ES-I3 (cell line): ENCODE results near the gene SYNJ2.

Source experiments
- H3K36me3 ChIP-seq: 2 replicates; pipeline ENCODE4 v1.6.1; 2013; ENCODE audit warnings: mild to moderate bottlenecking, low read length, control low read depth, moderate library complexity; ENCODE audit not compliant: insufficient read depth
- H3K4me1 ChIP-seq: 2 replicates; pipeline ENCODE4 v1.6.1; 2013; ENCODE audit warnings: mild to moderate bottlenecking, control low read depth, low read length; ENCODE audit not compliant: insufficient read depth
- H3K9ac ChIP-seq: 2 replicates; pipeline ENCODE4 v1.6.1; 2013; ENCODE audit warnings: low read depth, mild to moderate bottlenecking, low read length, moderate library complexity
- H3K9me3 ChIP-seq: 2 replicates; pipeline ENCODE4 v1.6.1; 2013; ENCODE audit warnings: mild to moderate bottlenecking, low read length, moderate library complexity; ENCODE audit not compliant: control insufficient read depth, insufficient read depth

The SYNJ2 gene

DNA sequence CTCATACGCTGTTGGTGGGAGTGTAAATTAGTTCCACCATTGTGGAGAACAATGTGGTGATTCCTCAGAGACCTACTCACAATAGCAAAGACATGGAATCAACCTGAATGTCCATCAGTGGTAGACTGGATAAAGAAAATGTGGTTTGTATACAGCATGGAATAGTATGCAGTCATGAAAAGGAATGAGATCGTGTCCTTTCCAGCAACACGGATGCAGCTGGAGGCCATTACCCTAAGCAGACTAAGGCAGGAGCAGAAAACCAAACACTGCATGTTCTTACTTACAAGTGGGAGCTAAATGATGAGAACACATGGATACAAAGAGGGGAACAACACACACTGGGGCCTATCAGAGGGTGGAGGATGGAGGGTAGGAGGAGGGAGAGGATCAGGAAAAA is 54.6 kb downstream of the SYNJ2 start:
- peaks cover 28% of the 10 kb centered on the region for H3K4me1 ChIP-seq
- no peak overlapping the region for H3K9ac ChIP-seq
- no peaks in the 10 kb centered on the region for H3K36me3 ChIP-seq
- H3K9me3 ChIP-seq = no peaks in the 10 kb centered on the region

DNA sequence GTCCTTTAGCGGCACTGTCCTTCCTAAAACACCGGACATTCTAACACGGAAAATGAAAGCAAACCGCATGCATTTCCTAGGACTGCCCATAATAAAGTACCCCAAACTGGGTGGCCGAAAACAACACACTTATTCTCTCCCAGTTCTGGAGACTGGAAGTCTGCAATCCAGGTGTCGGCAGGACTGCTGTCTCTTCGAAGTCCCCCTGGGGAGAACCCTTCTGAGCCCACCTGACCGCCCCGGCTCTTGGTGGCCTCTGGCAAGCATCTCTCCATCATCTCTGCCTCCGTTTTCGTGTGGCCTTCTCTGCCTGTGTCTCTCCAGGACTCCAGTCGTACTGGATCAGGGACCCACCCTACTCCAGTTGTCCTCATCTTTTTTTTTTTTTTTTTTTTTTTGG is 55.4 kb downstream of the SYNJ2 start:
- Histone ChIP-seq H3K4me1 (peaks cover 23% of the 10 kb centered on the region), H3K36me3 (no peaks in the 10 kb centered on the region), H3K9me3 (no peaks in the 10 kb centered on the region), H3K9ac (no peak overlapping the region)

DNA sequence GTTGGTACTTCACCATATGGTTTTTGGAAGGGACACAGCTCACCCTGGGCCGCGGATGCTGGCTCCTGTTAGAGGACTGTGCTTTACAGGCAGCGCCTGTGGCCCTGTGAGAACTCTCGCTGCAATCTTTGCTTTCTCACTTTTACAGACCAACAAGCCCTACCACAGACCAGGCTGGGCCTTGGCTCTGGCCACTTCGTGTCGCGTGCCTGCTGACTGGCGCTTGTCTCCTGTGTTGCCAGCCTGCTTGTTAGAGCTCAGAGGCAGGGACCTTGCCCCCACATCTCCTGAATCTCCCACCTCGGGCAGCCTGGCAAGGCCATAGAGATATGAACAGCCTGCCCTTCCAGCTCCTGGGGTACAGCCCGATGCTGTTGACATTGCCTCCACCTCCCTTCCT is 56.1 kb downstream of the SYNJ2 start:
- Histone ChIP-seq H3K4me1 (peaks cover 26% of the 10 kb centered on the region), H3K9me3 (no peaks in the 10 kb centered on the region), H3K36me3 (no peaks in the 10 kb centered on the region), H3K9ac (no peak overlapping the region)

DNA sequence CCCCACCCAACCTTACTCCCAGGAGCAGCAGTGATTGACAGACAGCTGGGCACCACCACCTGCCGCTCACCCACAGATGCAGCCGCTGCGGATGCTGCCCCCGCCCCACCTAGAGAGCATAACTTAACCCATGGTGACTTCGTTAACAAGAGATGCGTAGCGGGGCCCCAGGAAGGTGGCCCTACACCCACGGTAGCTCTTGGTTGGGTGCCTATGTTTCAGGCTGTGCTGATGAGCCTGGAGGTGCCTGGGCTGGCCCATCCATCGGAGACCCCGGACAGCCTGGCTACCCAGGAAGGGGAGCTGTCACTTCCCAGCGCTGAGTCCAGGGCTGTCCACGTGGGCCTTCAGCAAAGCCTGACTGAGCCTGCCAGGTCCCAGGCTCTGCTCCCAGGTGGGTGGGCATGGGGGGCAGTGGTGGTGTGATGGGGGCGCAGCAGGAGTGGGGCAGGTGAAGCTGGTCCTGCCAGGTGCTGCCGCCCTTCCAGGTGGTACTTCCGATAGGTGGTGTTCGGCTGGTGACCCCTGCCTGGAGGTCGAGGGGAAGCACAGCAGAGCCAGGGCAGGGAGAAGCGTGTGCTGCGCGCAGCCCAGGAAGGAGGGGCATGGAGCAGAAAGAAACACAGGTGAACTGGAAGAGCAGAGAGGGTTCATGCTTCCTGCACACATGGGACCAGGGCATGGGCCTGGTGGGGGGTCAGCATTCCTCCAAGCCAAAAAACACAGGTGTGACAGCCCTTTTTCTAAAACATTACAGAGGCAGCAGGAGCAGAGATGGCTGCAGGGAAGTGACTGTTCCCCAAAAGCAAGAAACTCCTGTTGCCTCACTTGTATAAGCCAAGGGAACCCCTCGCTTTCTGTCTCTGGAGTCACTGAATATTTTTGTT is 56.9 kb downstream of the SYNJ2 start:
- no peak overlapping the region for H3K9ac ChIP-seq
- no peaks in the 10 kb centered on the region for H3K36me3 ChIP-seq
- peaks cover 26% of the 10 kb centered on the region for H3K4me1 ChIP-seq
- H3K9me3 ChIP-seq = no peaks in the 10 kb centered on the region

DNA sequence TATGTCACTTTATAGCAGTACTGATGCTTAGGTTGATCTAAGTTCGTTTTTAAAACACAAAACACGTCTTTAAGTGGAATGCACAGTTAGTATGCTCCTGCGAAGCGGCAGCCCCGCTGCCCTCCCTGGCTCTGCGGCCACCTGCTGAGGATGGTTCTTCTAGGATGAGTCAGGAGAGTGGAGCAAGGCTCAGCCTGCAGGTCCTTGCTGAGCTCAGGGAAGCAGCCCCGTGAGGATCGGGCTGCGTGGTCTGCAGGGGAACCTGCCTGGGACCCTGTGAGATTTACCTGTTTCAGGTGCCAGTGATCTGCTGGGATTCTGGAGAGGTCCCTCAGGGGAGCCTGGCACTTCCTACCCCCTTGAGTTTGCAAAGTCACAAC is 57.5 kb downstream of the SYNJ2 start:
- Histone ChIP-seq H3K36me3 (no peaks in the 10 kb centered on the region), H3K9me3 (no peaks in the 10 kb centered on the region), H3K4me1 (peaks cover 26% of the 10 kb centered on the region), H3K9ac (no peak overlapping the region)

DNA sequence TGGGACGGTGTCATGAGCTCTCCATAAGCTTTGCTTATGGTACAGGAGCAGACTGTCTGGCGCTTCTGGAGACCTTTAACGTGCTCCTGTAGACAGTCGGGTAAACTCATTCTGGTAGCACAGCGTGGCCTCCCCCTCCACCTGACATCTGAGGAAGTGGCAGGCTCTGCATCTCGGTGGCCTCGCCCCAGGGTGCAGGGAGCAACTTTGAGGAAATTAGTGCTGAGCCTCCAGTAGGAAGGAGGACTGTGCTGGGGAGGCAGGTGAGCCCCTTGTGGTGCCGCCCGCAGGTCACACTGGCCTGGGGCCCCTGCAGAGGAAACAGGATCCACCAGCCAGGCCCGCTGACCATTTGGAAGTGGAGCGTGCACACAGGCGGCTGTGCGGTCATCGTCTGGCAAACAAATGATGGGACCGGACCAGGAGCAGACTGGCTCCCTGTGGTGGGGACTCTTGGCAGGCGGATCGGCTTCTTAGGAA is 57.9 kb downstream of the SYNJ2 start:
- Histone ChIP-seq H3K36me3 (no peaks in the 10 kb centered on the region), H3K9ac (no peak overlapping the region; the same call in 1 of the 2 replicates), H3K9me3 (no peaks in the 10 kb centered on the region), H3K4me1 (peaks cover 26% of the 10 kb centered on the region)

DNA sequence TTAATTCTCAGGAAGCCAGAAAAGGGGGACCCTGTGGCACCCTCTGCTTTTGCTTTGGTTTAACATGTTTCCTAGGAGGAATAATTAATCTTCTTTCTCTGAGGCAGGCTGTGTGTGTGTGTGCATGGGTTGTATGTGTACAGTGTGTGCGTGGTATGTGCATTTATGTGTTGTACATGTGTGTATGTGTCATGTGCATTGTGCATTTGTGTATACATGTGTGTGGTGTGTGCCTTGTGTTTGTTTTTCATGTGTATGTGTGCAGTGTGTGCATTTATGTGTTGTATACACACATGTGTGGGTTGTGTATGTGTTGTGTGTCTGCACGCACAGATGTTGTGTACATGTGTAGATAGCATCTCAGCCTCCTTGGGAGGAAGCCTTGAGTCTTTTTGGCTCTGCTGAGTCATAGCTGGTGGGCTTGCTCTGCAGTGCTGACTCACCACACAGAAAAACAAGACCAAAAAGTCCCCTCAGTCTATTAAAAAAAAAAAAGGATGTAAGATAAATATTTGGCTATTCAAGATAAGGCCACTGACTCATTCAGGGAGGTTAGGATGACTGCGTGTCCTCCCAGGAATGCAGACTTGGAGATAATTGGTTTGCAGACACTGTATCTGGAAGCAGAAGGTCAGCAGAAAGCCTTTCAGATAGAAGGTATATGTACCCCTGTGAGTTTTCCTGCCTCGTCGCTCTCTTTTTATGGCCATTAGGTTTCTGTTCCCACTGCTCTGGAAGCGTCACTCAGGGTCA is 58.6 kb downstream of the SYNJ2 start:
- H3K4me1 ChIP-seq = peaks cover 26% of the 10 kb centered on the region
- H3K9me3 ChIP-seq = no peaks in the 10 kb centered on the region
- H3K9ac ChIP-seq = no peak overlapping the region
- H3K36me3 ChIP-seq = no peaks in the 10 kb centered on the region

DNA sequence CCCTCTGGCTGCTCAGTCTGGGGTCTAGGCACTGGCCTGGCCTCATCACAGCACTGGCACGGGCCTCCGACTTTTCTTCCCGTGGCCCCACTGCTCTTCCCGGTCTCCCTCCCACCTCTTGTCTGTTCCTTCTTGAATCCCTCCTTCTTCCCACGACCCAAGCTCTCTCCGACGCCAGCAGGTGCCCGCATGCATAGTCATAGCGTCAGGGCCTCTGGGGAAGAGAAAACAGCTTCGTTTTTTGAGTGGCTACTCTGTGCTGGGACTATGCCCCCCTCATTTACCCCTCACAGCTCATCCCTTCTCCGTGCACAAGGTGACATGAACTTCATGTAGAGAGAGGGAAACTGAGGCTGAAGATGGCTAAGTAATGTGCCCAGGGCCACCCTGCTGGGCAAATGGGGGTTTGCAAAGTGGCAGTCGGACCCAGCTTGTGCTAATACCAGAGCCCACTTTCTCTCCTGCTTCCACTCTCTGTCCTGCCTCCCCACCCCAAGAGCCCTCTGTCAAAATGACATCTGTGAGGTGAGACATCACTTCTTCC is 59.2 kb downstream of the SYNJ2 start:
- no peak overlapping the region for H3K9ac ChIP-seq
- peaks cover 26% of the 10 kb centered on the region for H3K4me1 ChIP-seq
- no peaks in the 10 kb centered on the region for H3K36me3 ChIP-seq

DNA sequence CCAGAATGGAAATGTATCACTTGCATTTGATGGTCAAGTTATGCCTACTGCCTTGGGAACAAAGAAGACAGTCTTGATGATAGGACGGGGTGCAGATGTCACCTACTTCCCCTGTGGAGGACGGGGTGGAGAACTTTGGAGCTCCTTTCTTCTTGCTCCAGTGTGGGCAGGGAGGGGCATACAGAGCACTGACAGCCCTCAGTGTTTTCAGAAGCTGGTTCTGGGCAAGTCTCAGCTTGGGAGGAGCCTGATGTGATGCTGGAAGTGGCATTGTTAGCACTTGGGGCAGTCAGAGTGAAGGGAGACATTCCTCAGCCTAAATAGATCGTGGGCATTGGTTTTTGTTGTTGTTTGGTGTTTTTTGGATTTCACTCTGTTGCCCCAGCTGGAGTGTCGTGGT is 59.7 kb downstream of the SYNJ2 start:
- no peaks in the 10 kb centered on the region for H3K36me3 ChIP-seq
- H3K9me3 ChIP-seq = no peaks in the 10 kb centered on the region
- H3K4me1 ChIP-seq = peaks cover 26% of the 10 kb centered on the region
- H3K9ac ChIP-seq = no peak overlapping the region

More for the DNA sequence above, 59.2 kb downstream of the SYNJ2 start:
- no peaks in the 10 kb centered on the region for H3K9me3 ChIP-seq

DNA sequence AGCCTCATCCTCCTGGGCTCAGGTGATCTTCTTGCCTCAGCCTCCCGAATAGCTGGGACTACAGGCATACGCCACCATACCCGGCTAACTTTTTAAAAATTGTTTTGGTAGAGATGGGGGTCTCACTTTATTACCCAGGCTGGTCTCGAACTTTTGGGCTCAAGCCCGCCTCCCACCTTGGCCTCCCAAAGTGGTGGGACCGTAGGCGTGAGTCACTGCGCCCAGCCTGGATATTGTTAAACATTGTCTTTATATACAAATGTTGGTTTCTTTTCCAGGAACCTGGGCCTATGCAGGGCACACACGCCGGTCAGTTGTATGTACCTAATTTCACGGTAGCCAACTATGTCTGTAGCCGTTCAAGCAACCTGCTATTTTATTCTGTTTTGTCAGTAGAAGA is 60.1 kb downstream of the SYNJ2 start:
- Histone ChIP-seq H3K36me3 (no peaks in the 10 kb centered on the region), H3K9ac (no peak overlapping the region), H3K9me3 (no peaks in the 10 kb centered on the region), H3K4me1 (peaks cover 26% of the 10 kb centered on the region)

DNA sequence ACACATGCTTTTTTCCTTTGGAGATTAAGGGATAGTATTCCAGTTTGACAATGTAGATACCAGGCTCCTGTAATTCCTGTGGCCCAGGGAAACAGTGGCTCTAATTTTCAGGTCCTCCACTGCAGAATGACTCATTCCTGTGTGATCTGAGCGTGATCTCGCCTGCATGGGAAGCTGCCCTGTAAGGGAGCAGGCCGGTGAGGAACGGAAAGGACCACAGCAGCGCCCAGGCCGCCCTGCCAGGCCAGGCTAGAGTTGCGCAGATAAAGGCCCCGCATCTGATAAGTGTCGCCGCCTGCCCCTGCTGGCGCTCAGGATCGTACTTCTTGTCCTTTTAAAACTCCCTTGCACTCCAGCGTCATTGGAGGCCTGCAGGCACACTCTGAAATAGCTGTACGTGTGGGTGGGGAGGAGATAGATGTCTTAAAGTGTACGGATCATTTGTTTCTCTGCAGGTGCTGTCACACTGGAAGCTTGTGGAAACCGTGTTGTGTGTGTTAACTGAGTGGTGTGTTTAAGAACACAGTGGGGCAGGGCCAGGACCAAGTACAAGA is 60.7 kb downstream of the SYNJ2 start:
- Histone ChIP-seq H3K36me3 (no peaks in the 10 kb centered on the region), H3K9me3 (no peaks in the 10 kb centered on the region), H3K9ac (no peak overlapping the region), H3K4me1 (peaks cover 26% of the 10 kb centered on the region)

DNA sequence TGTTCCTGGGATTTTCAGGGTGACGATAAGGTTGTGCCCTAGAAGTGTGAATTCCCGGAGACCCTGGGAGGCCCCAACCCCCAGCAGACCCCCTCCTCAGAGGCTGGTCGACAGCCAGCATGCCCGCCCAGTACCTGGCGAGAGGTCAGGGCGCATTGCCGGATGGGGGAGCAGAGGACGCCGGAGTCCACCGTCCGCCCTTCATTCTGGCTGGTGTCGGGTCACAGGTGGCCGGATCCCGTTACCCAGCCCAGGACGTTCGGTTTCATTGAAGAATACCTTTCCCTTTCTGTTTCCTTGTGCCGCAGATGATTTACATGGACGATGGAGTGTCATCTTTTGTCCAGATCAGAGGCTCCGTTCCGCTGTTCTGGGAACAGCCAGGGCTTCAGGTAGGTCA is 61.3 kb downstream of the SYNJ2 start:
- Histone ChIP-seq H3K9ac (no peak overlapping the region), H3K4me1 (peaks cover 26% of the 10 kb centered on the region)

DNA sequence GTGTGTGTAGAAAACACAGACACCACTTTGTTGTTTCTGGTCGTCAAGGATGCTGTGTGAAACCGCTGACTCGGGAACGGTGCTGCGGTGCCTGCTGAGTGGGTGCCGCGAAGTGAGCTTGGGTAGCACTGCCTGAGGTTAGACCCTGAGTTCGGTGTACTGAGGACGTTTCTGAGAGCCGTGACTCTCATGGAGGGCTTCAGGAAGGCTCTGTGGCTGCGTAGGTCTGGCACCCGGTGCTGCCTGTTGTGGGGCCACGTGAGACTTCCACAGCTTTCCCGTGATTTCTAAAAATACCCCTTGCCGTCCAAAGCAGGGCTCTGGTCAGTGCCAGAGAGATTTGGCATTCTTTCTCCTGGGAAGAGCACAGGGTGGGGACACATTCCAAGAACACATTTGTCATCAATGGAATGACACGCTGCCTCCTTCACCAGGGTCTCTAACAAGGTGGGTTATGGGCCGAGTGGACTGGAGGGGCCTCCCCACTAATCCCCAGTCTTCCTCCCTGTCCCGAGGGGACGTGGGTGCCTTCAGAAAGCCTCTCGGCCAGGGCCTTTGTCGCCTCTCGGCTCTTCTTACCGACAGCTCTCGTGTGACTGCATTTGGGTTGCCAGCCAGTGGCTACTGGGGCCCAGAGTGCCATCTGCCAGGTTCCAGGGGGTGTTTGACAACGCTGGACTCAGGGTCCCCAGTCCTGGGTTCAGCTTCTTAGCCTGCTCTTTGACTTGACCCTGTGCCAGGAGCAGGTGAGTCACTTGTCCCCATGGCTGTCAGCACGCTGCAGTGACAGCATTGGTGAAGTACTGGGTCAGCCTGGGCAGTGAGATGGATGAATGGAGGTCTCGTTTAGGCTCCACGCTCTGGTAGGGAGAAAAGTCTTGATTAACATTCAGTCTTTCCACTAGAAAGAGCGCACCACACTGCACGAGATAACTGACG is 62.2 kb downstream of the SYNJ2 start:
- peaks cover 21% of the 10 kb centered on the region for H3K4me1 ChIP-seq
- no peaks in the 10 kb centered on the region for H3K9me3 ChIP-seq
- H3K9ac ChIP-seq = no peak overlapping the region
- no peaks in the 10 kb centered on the region for H3K36me3 ChIP-seq

More for the DNA sequence above, 61.3 kb downstream of the SYNJ2 start:
- Histone ChIP-seq H3K36me3 (no peaks in the 10 kb centered on the region), H3K9me3 (no peaks in the 10 kb centered on the region)

DNA sequence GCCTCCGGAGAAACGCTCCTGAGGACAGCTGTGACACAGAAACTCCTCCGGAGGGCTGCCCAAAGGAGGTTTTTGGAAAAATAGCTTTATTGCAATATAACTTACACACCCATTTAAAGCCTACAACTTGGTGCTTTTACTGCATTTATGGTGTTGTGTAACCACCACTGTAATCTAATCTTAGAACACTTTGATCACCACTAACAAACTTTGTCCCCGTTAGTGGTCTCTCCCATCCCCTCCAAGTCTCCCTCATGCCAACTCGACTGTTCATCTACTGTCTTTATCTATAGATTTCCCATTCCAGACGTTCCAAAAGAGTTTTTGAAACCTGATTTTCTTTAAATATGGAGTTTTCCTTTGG is 62.8 kb downstream of the SYNJ2 start:
- H3K9me3 ChIP-seq = no peaks in the 10 kb centered on the region
- H3K9ac ChIP-seq = no peak overlapping the region
- peaks cover 15% of the 10 kb centered on the region for H3K4me1 ChIP-seq
- no peaks in the 10 kb centered on the region for H3K36me3 ChIP-seq
